ENCODE data around the gene FBXO11. TPM values are rescaled to one million over a fixed set of nuclear protein-coding genes. Genes with fewer than 3 reads are reported as not detected.

Gene FBXO11
- total RNA-seq, 1 experiment from 2014 or later = 60.5 TPM

- Mint-ChIP-seq H3K27ac (ENCODE audit: unreplicated experiment) (no peak overlapping the region), H3K27me3 (ENCODE audit: insufficient read depth, unreplicated experiment) (no peaks in the 10 kb centered on the region), H3K4me3 (ENCODE audit: unreplicated experiment) (no peak overlapping the region), H3K36me3 (ENCODE audit: insufficient read depth, unreplicated experiment) (peaks cover 6% of the 10 kb centered on the region), H3K4me1 (ENCODE audit: low read depth, unreplicated experiment) (peaks cover 7% of the 10 kb centered on the region), H3K9me3 (ENCODE audit: unreplicated experiment) (no peaks in the 10 kb centered on the region)
- BruUV-seq (replicated peaks) = no TSS peak
- Histone ChIP-seq H3K4me3 (ENCODE audit: low read depth, low read length) (no peak overlapping the region), H3K9me3 (0 out of 2 replicates have a peak, but pooled peaks cover 3% of the 10 kb centered on the region), H3K27me3 (replicated peaks; ENCODE audit: control insufficient read depth, insufficient read depth, low read length) (no peaks in the 10 kb centered on the region), H3K4me1 (no peaks in the 10 kb centered on the region), H3K36me3 (ENCODE audit: control insufficient read depth, insufficient read depth, low read length) (no peaks in the 10 kb centered on the region)
- POLR2A ChIA-PET = no interaction called here
- intact Hi-C loops (cut with micrococcal nuclease; ENCODE audit: unreplicated experiment) = loop anchor here (10.0 kb wide), 1 partner anchor 575 kb away; no protein-coding TSS in a partner anchor
- DNase-seq = no peak
- no peak for TF ChIP-seq CTCF (IDR thresholded peaks at IDR 0.05; ENCODE audit: insufficient read depth in 1 of 2, low read depth in 1 of 2, low read length in 1 of 2, severe bottlenecking in 1 of 2, unreplicated experiment in 1 of 2)
- CTCF ChIA-PET = no interaction called here
Measured at GRCh38 chr2:47850198-47850597, 56.1 kb downstream of the FBXO11 start.

- Histone ChIP-seq H3K27me3 (replicated peaks; ENCODE audit: control insufficient read depth, insufficient read depth, low read length) (no peaks in the 10 kb centered on the region), H3K36me3 (ENCODE audit: control insufficient read depth, insufficient read depth, low read length) (no peaks in the 10 kb centered on the region), H3K4me1 (no peaks in the 10 kb centered on the region), H3K4me3 (ENCODE audit: low read depth, low read length) (no peak overlapping the region), H3K9me3 (0 out of 2 replicates have a peak, but pooled peaks cover 3% of the 10 kb centered on the region)
- ChIA-PET POLR2A (no interaction called here), CTCF (no interaction called here)
- no peaks in the 10 kb centered on the region for H3K27me3 Mint-ChIP-seq (ENCODE audit: insufficient read depth, unreplicated experiment)
- TF ChIP-seq CTCF (IDR thresholded peaks at IDR 0.05; ENCODE audit: insufficient read depth in 1 of 2, low read depth in 1 of 2, low read length in 1 of 2, severe bottlenecking in 1 of 2, unreplicated experiment in 1 of 2) = no peak
- no peak overlapping the region for H3K4me3 Mint-ChIP-seq (ENCODE audit: unreplicated experiment)
- DNase-seq = no peak
- peaks cover 6% of the 10 kb centered on the region for H3K36me3 Mint-ChIP-seq (ENCODE audit: insufficient read depth, unreplicated experiment)
- intact Hi-C loops (cut with micrococcal nuclease; ENCODE audit: unreplicated experiment) = no loop called here
- no TSS peak for BruUV-seq (replicated peaks)
- peaks cover 6% of the 10 kb centered on the region for H3K4me1 Mint-ChIP-seq (ENCODE audit: low read depth, unreplicated experiment)
- H3K27ac Mint-ChIP-seq (ENCODE audit: unreplicated experiment) = no peak overlapping the region
- no peaks in the 10 kb centered on the region for H3K9me3 Mint-ChIP-seq (ENCODE audit: unreplicated experiment)
Measured at GRCh38 chr2:47849368-47849767, 56.9 kb downstream of the FBXO11 start.

GRCh38 chr2:47844162-47844561, 62.1 kb downstream of the FBXO11 start:
- H3K36me3 Mint-ChIP-seq (ENCODE audit: insufficient read depth, unreplicated experiment) = peaks cover 10% of the 10 kb centered on the region
- ChIA-PET CTCF (no interaction called here), POLR2A (no interaction called here)
- no peak for TF ChIP-seq CTCF (IDR thresholded peaks at IDR 0.05; ENCODE audit: insufficient read depth in 1 of 2, low read depth in 1 of 2, low read length in 1 of 2, severe bottlenecking in 1 of 2, unreplicated experiment in 1 of 2)
- Histone ChIP-seq H3K4me3 (ENCODE audit: low read depth, low read length) (no peak overlapping the region), H3K27me3 (replicated peaks; ENCODE audit: control insufficient read depth, insufficient read depth, low read length) (no peaks in the 10 kb centered on the region), H3K36me3 (ENCODE audit: control insufficient read depth, insufficient read depth, low read length) (no peaks in the 10 kb centered on the region), H3K9me3 (0 out of 2 replicates have a peak, but pooled peaks cover 3% of the 10 kb centered on the region), H3K4me1 (no peaks in the 10 kb centered on the region)
- H3K9me3 Mint-ChIP-seq (ENCODE audit: unreplicated experiment) = no peaks in the 10 kb centered on the region
- DNase-seq = no peak
- intact Hi-C loops (cut with micrococcal nuclease; ENCODE audit: unreplicated experiment) = no loop called here
- H3K27ac Mint-ChIP-seq (ENCODE audit: unreplicated experiment) = no peak overlapping the region
- no peak overlapping the region for H3K4me3 Mint-ChIP-seq (ENCODE audit: unreplicated experiment)
- H3K4me1 Mint-ChIP-seq (ENCODE audit: low read depth, unreplicated experiment) = no peaks in the 10 kb centered on the region
- no peaks in the 10 kb centered on the region for H3K27me3 Mint-ChIP-seq (ENCODE audit: insufficient read depth, unreplicated experiment)
- BruUV-seq (replicated peaks) = no TSS peak

Data from Caco-2 (cell line).